GM18868 (cell line): ENCODE measurements around the gene RILPL1.
"Not testable (repeated sequence)": the region's sequence is repeated elsewhere in the genome, so short reads cannot be mapped to it uniquely, and the experiment has no call there.

Experiments used
- ATAC-seq: cut with Tn5 transposase; IDR thresholded peaks from one replicate; pipeline ENCODE4 v1.9.1; 2021; ENCODE audit warnings: mild to moderate bottlenecking, moderate library complexity; ENCODE audit not compliant: unreplicated experiment

Gene RILPL1

GRCh38 chr12:123471374-123472068 lies 62.0 kb downstream of the RILPL1 start:
- no peak for ATAC-seq

GRCh38 chr12:123469978-123470377 lies 63.5 kb downstream of the RILPL1 start:
- no peak for ATAC-seq

GRCh38 chr12:123468786-123469185 lies 64.7 kb downstream of the RILPL1 start:
- ATAC-seq: peak; percentile 72

- ATAC-seq: no peak
Observed at GRCh38 chr12:123465084-123465483, 68.4 kb downstream of the RILPL1 start.

GRCh38 chr12:123463174-123463573 lies 70.3 kb downstream of the RILPL1 start:
- not testable (repeated sequence) for ATAC-seq

GRCh38 chr12:123457980-123458779 lies 75.3 kb downstream of the RILPL1 start, which contains the start of gene SNRNP35:
TSS of gene SNRNP35 (plus strand) at chr12:123458139. CDS start at chr12:123465541, 7,402 bp downstream.
- peak; percentile 53 for ATAC-seq

- no peak for ATAC-seq
Observed at GRCh38 chr12:123453165-123453564, 80.4 kb downstream of the RILPL1 start.

GRCh38 chr12:123452276-123452550 lies 81.3 kb downstream of the RILPL1 start:
- ATAC-seq: not testable (repeated sequence)

- ATAC-seq: no peak
Observed at GRCh38 chr12:123450636-123451035, 82.9 kb downstream of the RILPL1 start.

- no peak for ATAC-seq
Observed at GRCh38 chr12:123449856-123450255, 83.7 kb downstream of the RILPL1 start.

GRCh38 chr12:123449249-123449733 lies 84.2 kb downstream of the RILPL1 start:
- no peak for ATAC-seq

GRCh38 chr12:123446333-123446713 lies 87.2 kb downstream of the RILPL1 start:
- ATAC-seq: no peak

- no peak for ATAC-seq
Observed at GRCh38 chr12:123445388-123446332, 87.9 kb downstream of the RILPL1 start.

GRCh38 chr12:123444092-123445026 lies 89.2 kb downstream of the RILPL1 start:
- ATAC-seq: no peak

GRCh38 chr12:123442774-123443173 lies 90.7 kb downstream of the RILPL1 start:
- ATAC-seq: no peak

GRCh38 chr12:123441523-123442164 lies 91.9 kb downstream of the RILPL1 start:
- peak; percentile 67 for ATAC-seq

GRCh38 chr12:123436017-123436964 lies 97.2 kb downstream of the RILPL1 start, which contains the start of gene RILPL2:
TSS of gene RILPL2 (minus strand) at chr12:123436684. CDS start at chr12:123436420, 264 bp downstream.
- peak; percentile 69 for ATAC-seq

- no peak for ATAC-seq
Observed at GRCh38 chr12:123435636-123436016, 97.9 kb downstream of the RILPL1 start.
